ENCODE data around the gene TTYH2.

TTYH2 gene

GRCh38 chr17:74200112-74200511, 13.3 kb upstream of the TTYH2 start:
- H4K20me1 ChIP-seq (ENCODE audit: low read depth, low read length) = peaks cover 5% of the 10 kb centered on the region; the same call in 1 of the 2 replicates
- H3K4me2 ChIP-seq (ENCODE audit: low read depth, low read length, poor library complexity, severe bottlenecking) = no peak overlapping the region
- no peaks in the 10 kb centered on the region for H3K27me3 ChIP-seq (ENCODE audit: low read length)
- H3K36me3 ChIP-seq (ENCODE audit: low read length) = peaks cover 10% of the 10 kb centered on the region
- H3K9ac ChIP-seq (ENCODE audit: low read length) = no peak overlapping the region
- H3K27ac ChIP-seq (ENCODE audit: low read depth, low read length) = no peak overlapping the region
- H3K9me3 ChIP-seq (ENCODE audit: insufficient read depth, low read length) = no peaks in the 10 kb centered on the region
- H3K9me2 ChIP-seq (replicated peaks; ENCODE audit: insufficient read depth, low read length) = no peaks in the 10 kb centered on the region
- H3K4me3 ChIP-seq (ENCODE audit: insufficient read depth, low read length, poor library complexity, severe bottlenecking) = no peak overlapping the region
- H3F3A ChIP-seq (ENCODE audit: insufficient read depth) = 0 out of 2 replicates have a peak, but pooled peaks cover 6% of the 10 kb centered on the region
- TF ChIP-seq EZH2phosphoT487 (conservative IDR thresholded peaks at IDR 0.05; ENCODE audit: low read length) = no peak
- no peak for TF ChIP-seq CTCF (IDR thresholded peaks at IDR 0.05; ENCODE audit: insufficient read depth, low read length, poor library complexity, severe bottlenecking)
- H3K79me2 ChIP-seq (ENCODE audit: insufficient read depth, low read length) = peaks cover 16% of the 10 kb centered on the region
- no peak overlapping the region for H2AFZ ChIP-seq (ENCODE audit: low read depth, low read length, severe bottlenecking)

GRCh38 chr17:74201250-74201649, 12.1 kb upstream of the TTYH2 start:
- no peaks in the 10 kb centered on the region for H3K27me3 ChIP-seq (ENCODE audit: low read length)

GRCh38 chr17:74201948-74202347, 11.4 kb upstream of the TTYH2 start:
- Histone ChIP-seq H2AFZ (ENCODE audit: low read depth, low read length, severe bottlenecking) (no peak overlapping the region), H3K79me2 (ENCODE audit: insufficient read depth, low read length) (peaks cover 32% of the 10 kb centered on the region), H3K9me3 (ENCODE audit: insufficient read depth, low read length) (no peaks in the 10 kb centered on the region), H3F3A (ENCODE audit: insufficient read depth) (0 out of 2 replicates have a peak, but pooled peaks cover 6% of the 10 kb centered on the region), H3K9ac (ENCODE audit: low read length) (no peak overlapping the region), H3K4me2 (ENCODE audit: low read depth, low read length, poor library complexity, severe bottlenecking) (no peak overlapping the region), H3K27me3 (ENCODE audit: low read length) (no peaks in the 10 kb centered on the region), H3K27ac (ENCODE audit: low read depth, low read length) (no peak overlapping the region), H3K36me3 (ENCODE audit: low read length) (peaks cover 17% of the 10 kb centered on the region), H3K9me2 (replicated peaks; ENCODE audit: insufficient read depth, low read length) (no peaks in the 10 kb centered on the region), H3K4me3 (ENCODE audit: insufficient read depth, low read length, poor library complexity, severe bottlenecking) (no peak overlapping the region), H4K20me1 (ENCODE audit: low read depth, low read length) (peaks cover 10% of the 10 kb centered on the region; the same call in 1 of the 2 replicates)
- TF ChIP-seq EZH2phosphoT487 (conservative IDR thresholded peaks at IDR 0.05; ENCODE audit: low read length) (no peak), CTCF (IDR thresholded peaks at IDR 0.05; ENCODE audit: insufficient read depth, low read length, poor library complexity, severe bottlenecking) (no peak)

More at GRCh38 chr17:74201250-74201649, 12.1 kb upstream of the TTYH2 start:
- Histone ChIP-seq H3K36me3 (ENCODE audit: low read length) (peaks cover 15% of the 10 kb centered on the region), H4K20me1 (ENCODE audit: low read depth, low read length) (peaks cover 8% of the 10 kb centered on the region; the same call in 1 of the 2 replicates), H3K4me3 (ENCODE audit: insufficient read depth, low read length, poor library complexity, severe bottlenecking) (no peak overlapping the region), H3K79me2 (ENCODE audit: insufficient read depth, low read length) (peaks cover 27% of the 10 kb centered on the region), H3F3A (ENCODE audit: insufficient read depth) (0 out of 2 replicates have a peak, but pooled peaks cover 6% of the 10 kb centered on the region), H3K9me2 (replicated peaks; ENCODE audit: insufficient read depth, low read length) (no peaks in the 10 kb centered on the region), H3K9me3 (ENCODE audit: insufficient read depth, low read length) (no peaks in the 10 kb centered on the region), H3K4me2 (ENCODE audit: low read depth, low read length, poor library complexity, severe bottlenecking) (no peak overlapping the region), H2AFZ (ENCODE audit: low read depth, low read length, severe bottlenecking) (no peak overlapping the region), H3K9ac (ENCODE audit: low read length) (no peak overlapping the region), H3K27ac (ENCODE audit: low read depth, low read length) (no peak overlapping the region)
- TF ChIP-seq CTCF (IDR thresholded peaks at IDR 0.05; ENCODE audit: insufficient read depth, low read length, poor library complexity, severe bottlenecking) = no peak
- TF ChIP-seq EZH2phosphoT487 (conservative IDR thresholded peaks at IDR 0.05; ENCODE audit: low read length) = no peak
